ENCODE results near the gene UHRF1.
"Not testable (repeated sequence)": the region's sequence is repeated elsewhere in the genome, so short reads cannot be mapped to it uniquely, and the experiment has no call there.

Gene UHRF1

GRCh38 chr19:4970558-4971423, 61.5 kb downstream of the UHRF1 start:
- Histone ChIP-seq H3K27me3 (ENCODE audit: control insufficient read depth, insufficient read depth, low read length, poor library complexity, severe bottlenecking) (peaks cover 8% of the 10 kb centered on the region), H3K9me3 (ENCODE audit: control insufficient read depth, low read length) (no peaks in the 10 kb centered on the region), H3K27ac (ENCODE audit: insufficient read depth, low read depth, low read length, poor library complexity, severe bottlenecking) (peak overlapping the region; percentile 6), H3K36me3 (ENCODE audit: control insufficient read depth, insufficient read depth, low read length) (no peaks in the 10 kb centered on the region), H3K4me1 (ENCODE audit: control insufficient read depth, insufficient read depth, low read length) (peaks cover 15% of the 10 kb centered on the region), H3K4me3 (ENCODE audit: insufficient read depth, low read depth, low read length) (peak overlapping the region; percentile 58)
- WGBS, 2 experiments, result 5 to 6% methylated on average over 31 of the region's 31 CpGs

- Histone ChIP-seq H3K9me3 (ENCODE audit: control insufficient read depth, low read length) (no peaks in the 10 kb centered on the region), H3K27ac (ENCODE audit: insufficient read depth, low read depth, low read length, poor library complexity, severe bottlenecking) (no peak overlapping the region), H3K4me1 (ENCODE audit: control insufficient read depth, insufficient read depth, low read length) (peaks cover 15% of the 10 kb centered on the region), H3K4me3 (ENCODE audit: insufficient read depth, low read depth, low read length) (peak overlapping the region; percentile 58), H3K36me3 (ENCODE audit: control insufficient read depth, insufficient read depth, low read length) (no peaks in the 10 kb centered on the region), H3K27me3 (ENCODE audit: control insufficient read depth, insufficient read depth, low read length, poor library complexity, severe bottlenecking) (peaks cover 8% of the 10 kb centered on the region)
- WGBS, 2 experiments, result 33 to 35% methylated on average over 10 of the region's 10 CpGs
Observed at GRCh38 chr19:4971424-4971793, 62.1 kb downstream of the UHRF1 start.

- 93 to 94% methylated on average over 19 of the region's 19 CpGs for WGBS, 2 experiments
- Histone ChIP-seq H3K27ac (ENCODE audit: insufficient read depth, low read depth, low read length, poor library complexity, severe bottlenecking) (no peak overlapping the region), H3K4me1 (ENCODE audit: control insufficient read depth, insufficient read depth, low read length) (peaks cover 15% of the 10 kb centered on the region), H3K9me3 (ENCODE audit: control insufficient read depth, low read length) (no peaks in the 10 kb centered on the region), H3K27me3 (ENCODE audit: control insufficient read depth, insufficient read depth, low read length, poor library complexity, severe bottlenecking) (peaks cover 8% of the 10 kb centered on the region), H3K4me3 (ENCODE audit: insufficient read depth, low read depth, low read length) (no peak overlapping the region), H3K36me3 (ENCODE audit: control insufficient read depth, insufficient read depth, low read length) (no peaks in the 10 kb centered on the region)
Observed at GRCh38 chr19:4971816-4972495, 62.7 kb downstream of the UHRF1 start.

GRCh38 chr19:4972509-4973230, 63.4 kb downstream of the UHRF1 start:
- H3K4me3 ChIP-seq (ENCODE audit: insufficient read depth, low read depth, low read length), result no peak overlapping the region
- H3K27ac ChIP-seq (ENCODE audit: insufficient read depth, low read depth, low read length, poor library complexity, severe bottlenecking), result no peak overlapping the region
- peaks cover 15% of the 10 kb centered on the region for H3K4me1 ChIP-seq (ENCODE audit: control insufficient read depth, insufficient read depth, low read length)

GRCh38 chr19:4974880-4975469, 65.7 kb downstream of the UHRF1 start:
- Histone ChIP-seq H3K27me3 (ENCODE audit: control insufficient read depth, insufficient read depth, low read length, poor library complexity, severe bottlenecking) (peaks cover 4% of the 10 kb centered on the region), H3K27ac (ENCODE audit: insufficient read depth, low read depth, low read length, poor library complexity, severe bottlenecking) (no peak overlapping the region), H3K4me3 (ENCODE audit: insufficient read depth, low read depth, low read length) (no peak overlapping the region), H3K9me3 (ENCODE audit: control insufficient read depth, low read length) (no peaks in the 10 kb centered on the region), H3K4me1 (ENCODE audit: control insufficient read depth, insufficient read depth, low read length) (peaks cover 14% of the 10 kb centered on the region), H3K36me3 (ENCODE audit: control insufficient read depth, insufficient read depth, low read length) (no peaks in the 10 kb centered on the region)
- 93 to 94% methylated on average over 14 of the region's 14 CpGs for WGBS, 2 experiments

More at GRCh38 chr19:4972509-4973230, 63.4 kb downstream of the UHRF1 start:
- H3K27me3 ChIP-seq (ENCODE audit: control insufficient read depth, insufficient read depth, low read length, poor library complexity, severe bottlenecking), result peaks cover 8% of the 10 kb centered on the region
- 93 to 94% methylated on average over 12 of the region's 12 CpGs for WGBS, 2 experiments
- H3K9me3 ChIP-seq (ENCODE audit: control insufficient read depth, low read length), result no peaks in the 10 kb centered on the region
- H3K36me3 ChIP-seq (ENCODE audit: control insufficient read depth, insufficient read depth, low read length), result no peaks in the 10 kb centered on the region

- H3K27ac ChIP-seq (ENCODE audit: insufficient read depth, low read depth, low read length, poor library complexity, severe bottlenecking); H3K4me3 ChIP-seq (ENCODE audit: insufficient read depth, low read depth, low read length); H3K27me3 ChIP-seq (ENCODE audit: control insufficient read depth, insufficient read depth, low read length, poor library complexity, severe bottlenecking); H3K4me1 ChIP-seq (ENCODE audit: control insufficient read depth, insufficient read depth, low read length); H3K36me3 ChIP-seq (ENCODE audit: control insufficient read depth, insufficient read depth, low read length); H3K9me3 ChIP-seq (ENCODE audit: control insufficient read depth, low read length): not testable (repeated sequence)
- WGBS, 2 experiments, result 96 to 98% methylated on average over 13 of the region's 13 CpGs
Observed at GRCh38 chr19:4975601-4976000, 66.3 kb downstream of the UHRF1 start.

GRCh38 chr19:4976401-4977298, 67.3 kb downstream of the UHRF1 start:
- Histone ChIP-seq H3K4me3 (ENCODE audit: insufficient read depth, low read depth, low read length) (no peak overlapping the region), H3K4me1 (ENCODE audit: control insufficient read depth, insufficient read depth, low read length) (peaks cover under 1% of the 10 kb centered on the region), H3K9me3 (ENCODE audit: control insufficient read depth, low read length) (no peaks in the 10 kb centered on the region), H3K36me3 (ENCODE audit: control insufficient read depth, insufficient read depth, low read length) (no peaks in the 10 kb centered on the region), H3K27ac (ENCODE audit: insufficient read depth, low read depth, low read length, poor library complexity, severe bottlenecking) (no peak overlapping the region), H3K27me3 (ENCODE audit: control insufficient read depth, insufficient read depth, low read length, poor library complexity, severe bottlenecking) (no peaks in the 10 kb centered on the region)
- 91% methylated on average over 33 of the region's 33 CpGs for WGBS, 2 experiments

- Histone ChIP-seq H3K9me3 (ENCODE audit: control insufficient read depth, low read length) (no peaks in the 10 kb centered on the region), H3K27me3 (ENCODE audit: control insufficient read depth, insufficient read depth, low read length, poor library complexity, severe bottlenecking) (no peaks in the 10 kb centered on the region), H3K27ac (ENCODE audit: insufficient read depth, low read depth, low read length, poor library complexity, severe bottlenecking) (no peak overlapping the region), H3K4me1 (ENCODE audit: control insufficient read depth, insufficient read depth, low read length) (no peaks in the 10 kb centered on the region), H3K36me3 (ENCODE audit: control insufficient read depth, insufficient read depth, low read length) (no peaks in the 10 kb centered on the region), H3K4me3 (ENCODE audit: insufficient read depth, low read depth, low read length) (no peak overlapping the region)
- 94 to 95% methylated on average over 36 of the region's 36 CpGs for whole genome bisulfite sequencing, 2 experiments
Observed at GRCh38 chr19:4977299-4978174, 68.2 kb downstream of the UHRF1 start.
